C4-2B (cell line): ENCODE results near the gene PDXP.

Source experiments
- H3K27ac ChIP-seq: fragments of 450-650 bp; 2 replicates; pipeline ENCODE4 v1.5.1; 2017
- ZFX ChIP-seq: fragments of 450-650 bp; IDR thresholded peaks from 2 replicates; pipeline ENCODE4 v1.6.1; 2017
- TF ChIP-seq, protein P1 (sequence below): fragments of 450-650 bp; conservative IDR thresholded peaks from 2 replicates; pipeline ENCODE4 v1.5.1; 2017; ENCODE audit warnings: mild to moderate bottlenecking

PDXP gene

DNA sequence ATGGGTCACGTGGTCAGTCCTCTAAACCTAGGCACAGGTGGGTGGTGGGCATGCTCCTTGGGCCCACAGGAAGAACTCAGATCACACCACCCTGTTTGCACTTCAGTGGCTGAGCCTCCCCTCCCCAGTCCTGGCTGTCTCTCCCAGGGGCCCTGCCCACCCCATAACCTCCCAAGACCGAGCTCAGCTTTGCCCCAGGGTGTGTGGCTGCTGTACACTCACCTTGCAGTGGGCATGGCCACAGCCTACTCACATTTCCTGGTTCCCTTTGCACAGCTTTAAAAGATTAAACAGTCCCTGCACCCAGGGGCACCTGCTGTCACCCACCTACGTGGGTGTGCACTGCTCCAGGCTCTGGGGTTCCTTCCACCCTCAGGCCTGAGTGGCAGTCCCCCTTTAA lies 52.2 kb downstream of the PDXP start:
- H3K27ac ChIP-seq, result no peak overlapping the region
- TF ChIP-seq, protein P1, sequence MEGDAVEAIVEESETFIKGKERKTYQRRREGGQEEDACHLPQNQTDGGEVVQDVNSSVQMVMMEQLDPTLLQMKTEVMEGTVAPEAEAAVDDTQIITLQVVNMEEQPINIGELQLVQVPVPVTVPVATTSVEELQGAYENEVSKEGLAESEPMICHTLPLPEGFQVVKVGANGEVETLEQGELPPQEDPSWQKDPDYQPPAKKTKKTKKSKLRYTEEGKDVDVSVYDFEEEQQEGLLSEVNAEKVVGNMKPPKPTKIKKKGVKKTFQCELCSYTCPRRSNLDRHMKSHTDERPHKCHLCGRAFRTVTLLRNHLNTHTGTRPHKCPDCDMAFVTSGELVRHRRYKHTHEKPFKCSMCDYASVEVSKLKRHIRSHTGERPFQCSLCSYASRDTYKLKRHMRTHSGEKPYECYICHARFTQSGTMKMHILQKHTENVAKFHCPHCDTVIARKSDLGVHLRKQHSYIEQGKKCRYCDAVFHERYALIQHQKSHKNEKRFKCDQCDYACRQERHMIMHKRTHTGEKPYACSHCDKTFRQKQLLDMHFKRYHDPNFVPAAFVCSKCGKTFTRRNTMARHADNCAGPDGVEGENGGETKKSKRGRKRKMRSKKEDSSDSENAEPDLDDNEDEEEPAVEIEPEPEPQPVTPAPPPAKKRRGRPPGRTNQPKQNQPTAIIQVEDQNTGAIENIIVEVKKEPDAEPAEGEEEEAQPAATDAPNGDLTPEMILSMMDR, result no peak
- no peak for TF ChIP-seq ZFX

DNA sequence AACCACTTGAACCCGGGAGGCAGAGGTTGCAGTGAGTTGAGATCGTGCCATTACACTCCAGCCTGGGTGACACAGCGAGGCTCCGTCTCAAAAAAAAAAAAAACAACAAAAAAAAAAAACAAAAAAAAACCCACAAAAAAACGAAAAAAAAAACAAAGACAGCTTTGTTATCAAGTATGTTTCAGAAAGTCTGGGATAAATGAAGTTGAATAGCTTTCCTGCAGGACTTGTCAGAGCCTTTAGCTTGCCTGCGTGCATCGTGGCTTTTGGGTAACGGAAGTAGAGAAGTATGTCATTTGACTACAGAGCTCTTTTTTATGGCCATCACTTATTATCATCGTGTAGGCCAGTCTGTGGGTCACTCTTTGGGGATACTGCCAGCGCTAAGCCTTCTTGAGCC lies 53.0 kb downstream of the PDXP start:
- TF ChIP-seq ZFX, result no peak
- TF ChIP-seq, protein P1, result no peak
- no peak overlapping the region for H3K27ac ChIP-seq

DNA sequence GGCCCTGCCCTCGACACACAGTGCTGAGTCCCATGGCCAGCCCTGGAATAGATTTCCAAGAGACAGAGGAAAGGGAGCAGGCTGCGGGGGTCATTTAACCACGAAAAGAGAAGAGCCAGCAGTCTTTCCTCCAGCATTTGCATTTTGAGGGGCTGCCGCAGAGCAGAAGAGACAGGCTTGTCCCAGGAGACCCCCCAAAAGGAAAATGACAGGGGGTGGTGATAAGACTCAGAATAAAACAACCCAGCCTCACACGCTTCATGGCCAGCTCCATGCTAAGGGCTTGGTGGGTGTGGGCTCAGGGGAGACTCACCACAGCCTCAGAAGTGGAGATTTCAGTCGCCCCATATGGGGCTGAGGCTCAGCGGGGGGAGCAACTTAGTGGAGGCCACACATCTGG lies 55.2 kb downstream of the PDXP start:
- no peak overlapping the region for H3K27ac ChIP-seq
- TF ChIP-seq, protein P1, result no peak
- no peak for TF ChIP-seq ZFX

DNA sequence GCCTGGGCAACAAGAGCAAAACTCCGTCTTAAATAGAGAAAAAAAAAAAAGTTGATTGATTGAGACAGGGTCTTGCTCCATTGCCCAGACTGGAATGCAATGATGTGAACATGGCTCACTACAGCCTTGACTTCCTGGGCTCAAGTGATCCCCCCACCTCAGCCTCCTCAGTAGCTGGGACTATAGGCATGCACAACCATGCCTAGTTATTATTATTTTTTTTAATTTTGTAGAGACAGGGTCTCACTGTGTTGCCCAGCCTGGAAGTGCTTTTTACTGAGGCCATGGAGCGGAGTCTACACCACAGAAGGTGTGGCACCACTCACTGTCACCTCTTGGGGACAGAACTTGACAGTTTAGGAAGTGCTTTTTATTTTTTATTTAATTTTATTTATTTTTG lies 56.1 kb downstream of the PDXP start:
- TF ChIP-seq, protein P1, result no peak
- no peak for TF ChIP-seq ZFX

DNA sequence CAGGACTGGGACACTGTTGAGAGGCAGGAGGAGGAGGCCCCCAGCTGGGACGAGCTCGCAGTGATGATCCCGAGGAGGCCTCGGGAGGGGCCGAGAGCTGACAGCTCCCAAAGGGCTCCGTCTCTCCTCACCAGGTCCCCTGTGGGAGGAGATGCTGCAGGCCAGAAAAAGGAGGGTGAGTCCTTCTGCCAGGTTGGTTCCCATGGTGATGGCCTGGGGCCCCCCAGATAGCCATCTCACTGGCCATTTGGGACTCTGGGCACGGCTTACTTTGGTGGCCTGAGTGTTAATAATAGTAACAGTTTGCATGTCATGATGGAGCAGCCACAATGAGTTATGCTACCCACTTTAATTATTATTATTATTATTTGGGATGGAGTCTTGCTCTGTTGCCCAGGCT lies 57.2 kb downstream of the PDXP start:
- H3K27ac ChIP-seq, result no peak overlapping the region
- TF ChIP-seq, protein P1, result no peak

More for the DNA sequence above, 56.1 kb downstream of the PDXP start:
- H3K27ac ChIP-seq, result no peak overlapping the region
